ENCODE measurements around the gene KLF6. TPM values are rescaled to one million over a fixed set of nuclear protein-coding genes. Genes with fewer than 3 reads are reported as not detected.
A peak's percentile ranks its signal among the peaks of the same experiment; 100 is the strongest.

The KLF6 gene
- polyA plus RNA-seq, 1 of the 3 experiments (the other 2 are of a cell fraction) = 148 TPM

GRCh38 chr10:3775696-3776551 is 9.1 kb downstream of the KLF6 start:
- no peak overlapping the region for H2AFZ ChIP-seq (ENCODE audit: low read depth)
- H3K27ac ChIP-seq (ENCODE audit: low read depth in 2 of 2, low read length in 1 of 2) = peak overlapping the region; percentile 58 to 99
- H3K4me2 ChIP-seq = peak overlapping the region; percentile 44
- 67% methylated on average over 8 of the region's 8 CpGs for WGBS (ENCODE audit: low lambda C conversion rate)
- no peaks in the 10 kb centered on the region for H3K27me3 ChIP-seq (ENCODE audit: insufficient read depth)
- peaks cover 25 to 44% of the 10 kb centered on the region in 2 experiments for H3K4me1 ChIP-seq (ENCODE audit: control insufficient read depth in 1 of 2, insufficient read depth in 2 of 2, low read depth in 1 of 2, low read length in 1 of 2)
- no peak for DNase-seq
- no peak overlapping the region for H3K4me3 ChIP-seq (ENCODE audit: low read depth in 2 of 2, low read length in 1 of 2)
- TF ChIP-seq NFIC (IDR thresholded peaks at IDR 0.05; ENCODE audit: borderline replicate concordance) = no peak
- no peak for TF ChIP-seq GATA2 (CRISPR knock-in tag; IDR thresholded peaks at IDR 0.05)
- no peak for TF ChIP-seq FOXJ3 (CRISPR knock-in tag; IDR thresholded peaks at IDR 0.05)
- no peak for TF ChIP-seq IRF3 (IDR thresholded peaks at IDR 0.05; ENCODE audit: low read depth, low read length)
- TF ChIP-seq POLR2AphosphoS5 (IDR thresholded peaks at IDR 0.05; ENCODE audit: low read depth, low read length) = 0 out of 2 replicates have a peak, but pooled peaks have one; percentile 7
- TF ChIP-seq TAF1 (IDR thresholded peaks at IDR 0.05; ENCODE audit: borderline replicate concordance, low read depth, low read length) = no peak
- H3K9me2 ChIP-seq = no peaks in the 10 kb centered on the region
- H3F3A ChIP-seq (replicated peaks; ENCODE audit: insufficient read depth) = peaks cover 74% of the 10 kb centered on the region
- CTCF ChIA-PET = interaction anchor here (1.0 to 1.2 kb wide), 2 partner anchors 32 to 536 kb away, joined by 3 read pairs; no protein-coding TSS in a partner anchor
- peaks cover 50 to 54% of the 10 kb centered on the region in 2 experiments for H3K36me3 ChIP-seq (replicated peaks in 1 of 2; ENCODE audit: control insufficient read depth in 1 of 2, insufficient read depth in 2 of 2, low read length in 1 of 2)
- peak overlapping the region; percentile 1; the same call in 1 of the 2 replicates for H3K9ac ChIP-seq
- no peaks in the 10 kb centered on the region for H3K9me3 ChIP-seq
- peaks cover 38% of the 10 kb centered on the region for H3K79me2 ChIP-seq (ENCODE audit: insufficient read depth)
- POLR2A ChIA-PET = interaction anchor here (1.1 kb wide), 1 partner anchor 10 kb away, joined by 4 read pairs; no protein-coding TSS in a partner anchor
- H4K20me1 ChIP-seq (ENCODE audit: insufficient read depth) = peaks cover 49% of the 10 kb centered on the region

- no peaks in the 10 kb centered on the region for H3K9me2 ChIP-seq
- CTCF ChIA-PET = interaction anchor here (1.1 to 1.2 kb wide), 2 partner anchors 535 to 577 kb away, joined by 3 read pairs; no protein-coding TSS in a partner anchor
- peaks cover 65% of the 10 kb centered on the region for H3F3A ChIP-seq (replicated peaks; ENCODE audit: insufficient read depth)
- H3K4me1 ChIP-seq (ENCODE audit: control insufficient read depth in 1 of 2, insufficient read depth in 2 of 2, low read depth in 1 of 2, low read length in 1 of 2) = peaks cover 18 to 39% of the 10 kb centered on the region in 2 experiments
- H3K9me3 ChIP-seq = no peaks in the 10 kb centered on the region
- H3K4me2 ChIP-seq = peak overlapping the region; percentile 44; the same call in 1 of the 2 replicates
- peaks cover 30% of the 10 kb centered on the region for H3K79me2 ChIP-seq (ENCODE audit: insufficient read depth)
- POLR2A ChIA-PET = interaction anchor here (1.0 to 1.1 kb wide), 2 partner anchors 10 to 11 kb away, joined by 4 read pairs; partner anchors contain the start of gene KLF6
- H3K36me3 ChIP-seq (replicated peaks in 1 of 2; ENCODE audit: control insufficient read depth in 1 of 2, insufficient read depth in 2 of 2, low read length in 1 of 2) = peaks cover 41 to 45% of the 10 kb centered on the region in 2 experiments
- H3K27ac ChIP-seq (ENCODE audit: low read depth in 2 of 2, low read length in 1 of 2) = peak overlapping the region; percentile 22 to 99
- H3K4me3 ChIP-seq (ENCODE audit: low read depth in 2 of 2, low read length in 1 of 2) = no peak overlapping the region
- 0 out of 2 replicates have a peak overlapping the region, but pooled peaks have one; percentile 1 for H3K9ac ChIP-seq
- peaks cover 41% of the 10 kb centered on the region for H4K20me1 ChIP-seq (ENCODE audit: insufficient read depth)
- no peaks in the 10 kb centered on the region for H3K27me3 ChIP-seq (ENCODE audit: insufficient read depth)
- H2AFZ ChIP-seq (ENCODE audit: low read depth) = no peak overlapping the region
- 58% methylated on average over 21 of the region's 21 CpGs for WGBS (ENCODE audit: low lambda C conversion rate)
- DNase-seq = no peak
- TF ChIP-seq EP300 (IDR thresholded peaks at IDR 0.05; ENCODE audit: borderline replicate concordance in 1 of 2, low read depth in 1 of 2, low read length in 1 of 2) (peak in 1 of 2 experiments; percentile 31; a peak in 1 of 4 replicates), FOSL2 (IDR thresholded peaks at IDR 0.05; ENCODE audit: borderline replicate concordance, low read depth) (peak; percentile 48), PBX3 (IDR thresholded peaks at IDR 0.05) (peak; percentile 64; the same call in 1 of the 2 replicates), MAX (IDR thresholded peaks at IDR 0.05; ENCODE audit: low read depth) (peak; percentile 84), POLR2AphosphoS5 (IDR thresholded peaks at IDR 0.05; ENCODE audit: low read depth, low read length) (peak; percentile 62), CTCF (IDR thresholded peaks at IDR 0.05) (no peak), MEF2A (IDR thresholded peaks at IDR 0.05; ENCODE audit: borderline replicate concordance, low read depth) (no peak), TCF12 (IDR thresholded peaks at IDR 0.05) (peak; percentile 19), RXRA (IDR thresholded peaks at IDR 0.05; ENCODE audit: borderline replicate concordance, low read depth) (no peak), GABPA (IDR thresholded peaks at IDR 0.05; ENCODE audit: low read depth) (no peak), RFX5 (IDR thresholded peaks at IDR 0.05; ENCODE audit: low read length) (no peak), NFIC (IDR thresholded peaks at IDR 0.05; ENCODE audit: borderline replicate concordance) (0 out of 2 replicates have a peak, but pooled peaks have one; percentile 21), SMC3 (IDR thresholded peaks at IDR 0.05; ENCODE audit: low read depth, low read length) (no peak; the same call in none of the 2 replicates), SIN3A (IDR thresholded peaks at IDR 0.05; ENCODE audit: borderline replicate concordance, low read depth, low read length) (peak; percentile 73)
Observed at GRCh38 chr10:3774814-3775695, 10.0 kb downstream of the KLF6 start.

Data from SK-N-SH (cell line).